ENCODE data around the gene SETD7.

The SETD7 gene

GRCh38 chr4:139568206-139568955 is 12.4 kb upstream of the SETD7 start:
- DNase-seq = no peak

GRCh38 chr4:139567159-139567870 is 11.3 kb upstream of the SETD7 start:
- no peak for DNase-seq

DNA sequence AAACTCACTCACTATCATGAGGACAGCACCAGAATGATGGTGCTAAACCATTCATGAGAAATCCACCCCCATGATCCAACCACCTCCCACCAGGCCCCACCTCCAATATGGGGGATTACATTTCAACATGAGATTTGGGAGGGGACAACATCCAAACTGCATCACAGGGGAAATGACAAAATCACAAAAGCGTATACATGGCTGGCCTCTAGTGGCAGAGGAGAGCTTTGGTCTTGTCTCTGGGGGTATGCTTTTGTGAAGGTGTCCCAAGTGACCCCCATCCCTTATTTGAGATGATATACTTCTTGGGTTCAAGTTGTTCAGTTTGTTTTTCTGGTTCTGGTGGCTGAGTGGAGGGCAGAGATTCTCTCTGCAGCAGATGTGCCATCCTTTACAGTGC is 8.5 kb upstream of the SETD7 start:
- no peak for DNase-seq

- DNase-seq = no peak
Observed at GRCh38 chr4:139563515-139563914, 7.5 kb upstream of the SETD7 start.

DNA sequence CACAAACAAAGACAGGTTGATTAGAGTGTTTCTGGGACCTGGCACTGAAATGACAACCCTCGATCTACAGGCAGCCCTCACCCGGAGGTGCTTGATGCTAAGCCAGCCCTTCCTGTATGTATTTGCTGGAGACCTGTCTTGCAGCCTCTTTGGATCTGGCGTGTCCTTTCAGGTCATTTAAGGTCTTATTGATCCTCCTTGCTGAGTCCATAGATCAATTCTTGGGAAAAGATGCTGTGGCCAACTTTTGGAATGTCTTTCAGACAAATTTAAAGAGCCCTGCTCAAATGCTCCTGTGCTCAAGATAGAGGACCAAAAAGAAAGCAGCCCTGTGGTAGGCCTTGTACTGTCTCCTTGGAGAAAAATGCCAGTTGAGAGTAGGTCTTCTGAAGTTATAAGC is 6.8 kb upstream of the SETD7 start:
- no peak for DNase-seq

DNA sequence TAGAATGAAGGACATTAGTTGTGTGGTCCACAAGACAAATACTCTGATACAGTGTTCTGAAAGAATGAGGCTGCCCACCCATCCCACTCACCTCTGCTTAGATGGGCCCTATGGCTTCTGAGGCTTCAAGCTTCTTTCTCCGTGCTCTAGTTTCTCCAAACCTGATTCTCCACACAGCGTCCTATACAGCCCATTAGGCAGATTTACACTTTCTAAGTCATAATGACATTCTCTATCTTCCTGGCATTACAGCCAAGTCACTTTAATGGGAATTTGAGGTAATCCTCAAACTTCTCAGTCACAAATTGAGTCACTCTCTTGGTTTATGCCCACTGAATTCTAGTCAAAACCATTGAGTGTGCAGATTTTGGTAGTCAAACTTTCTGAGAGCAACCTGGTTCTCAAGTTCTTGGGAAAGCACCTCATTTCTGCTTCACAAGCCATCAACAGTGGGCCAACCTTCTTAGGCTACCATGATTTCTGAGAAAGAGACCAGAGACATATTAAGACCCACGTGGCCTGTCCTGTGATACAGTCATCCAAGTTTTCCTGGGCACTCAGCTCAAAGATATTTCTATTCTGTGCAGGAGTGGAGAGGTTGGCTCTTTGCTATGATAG is 6.2 kb upstream of the SETD7 start:
- DNase-seq = no peak

- no peak for DNase-seq
Observed at GRCh38 chr4:139560406-139561104, 4.5 kb upstream of the SETD7 start.

DNA sequence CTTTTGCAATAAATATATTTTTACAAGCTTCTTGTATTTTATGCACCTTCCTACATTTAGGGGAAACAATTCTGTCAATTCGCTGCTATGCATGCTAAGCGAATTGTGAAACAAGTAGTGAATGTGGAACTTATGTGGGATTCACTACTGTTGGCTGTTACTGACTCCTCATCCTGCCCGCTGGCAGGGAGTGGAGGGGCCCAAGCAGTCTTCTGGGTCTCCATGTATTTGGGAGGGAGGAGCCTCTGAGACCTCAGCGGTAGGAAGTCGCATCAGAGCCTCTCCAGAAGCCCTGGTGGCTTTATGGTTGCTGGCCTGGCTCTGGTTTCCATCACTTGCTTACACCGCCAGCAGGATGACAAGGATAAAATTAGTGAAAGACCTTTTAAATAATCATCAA is 3.7 kb upstream of the SETD7 start:
- DNase-seq = no peak

GRCh38 chr4:139559089-139559479 is 3.1 kb upstream of the SETD7 start:
- no peak for DNase-seq

- DNase-seq = no peak
Observed at GRCh38 chr4:139558235-139559088, 2.4 kb upstream of the SETD7 start.

DNA sequence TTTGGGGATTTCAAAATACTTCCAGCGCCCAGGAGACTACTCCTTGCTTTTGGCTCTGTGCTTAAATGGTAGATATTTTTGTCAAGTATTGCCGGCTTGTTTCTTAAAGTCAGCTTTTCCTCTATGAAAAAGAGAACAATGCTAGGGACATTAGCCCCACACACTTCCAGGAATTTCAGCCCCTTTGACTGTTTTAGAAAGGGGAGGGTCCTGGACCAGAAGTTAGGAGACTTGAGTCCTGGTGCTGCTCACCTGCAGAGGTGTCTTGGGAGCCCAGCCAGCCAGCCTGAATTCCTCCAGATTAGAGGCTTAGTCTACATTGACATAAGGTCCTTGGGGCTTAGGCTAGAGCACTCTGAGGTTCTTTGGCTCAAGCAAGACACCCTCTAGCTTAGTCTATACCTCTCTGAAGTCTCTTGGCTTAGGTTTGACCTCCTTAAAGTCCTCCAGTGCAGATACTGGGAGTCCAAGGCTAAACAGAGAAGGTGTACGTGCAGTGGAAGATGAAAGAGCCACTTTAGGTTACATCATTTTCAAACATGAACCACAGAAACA is 1.6 kb upstream of the SETD7 start:
- no peak for DNase-seq

GRCh38 chr4:139556724-139557555 is 921 bp upstream of the SETD7 start:
- peak; percentile 68 for DNase-seq

DNA sequence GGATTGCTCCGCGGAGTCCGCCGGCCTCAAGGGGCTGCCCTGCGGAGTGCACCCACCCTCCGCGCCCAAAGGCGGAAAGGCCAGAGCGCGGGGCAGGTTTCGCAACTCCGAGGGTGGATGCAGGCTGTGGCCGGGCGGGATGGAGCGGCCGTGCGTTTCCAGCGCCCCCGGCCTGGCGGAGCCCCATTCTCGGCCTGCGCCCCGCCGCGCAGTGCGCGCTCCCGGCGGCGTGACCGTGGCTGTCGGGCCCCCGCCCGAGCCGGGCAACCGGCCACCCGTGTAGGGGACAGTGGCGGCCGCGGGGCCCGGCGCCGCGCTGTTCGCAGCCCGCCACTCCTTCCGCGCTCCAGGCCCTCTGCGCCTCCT is 331 bp downstream of the SETD7 start:
- no peak for DNase-seq

- DNase-seq = peak; percentile 64
Observed at GRCh38 chr4:139554893-139555704, 920 bp downstream of the SETD7 start.

DNA sequence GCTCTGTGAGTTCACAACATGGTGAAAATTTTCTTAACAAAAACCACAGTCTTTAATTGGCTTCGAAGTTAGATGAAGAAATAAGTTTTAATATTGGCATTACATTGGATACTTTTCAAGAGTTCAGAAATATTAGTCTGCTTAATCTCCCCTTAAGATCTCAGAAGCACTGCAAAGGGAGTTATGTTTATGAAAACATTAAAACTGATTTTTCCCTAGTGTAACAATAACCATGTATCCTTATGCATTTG is 1.5 kb downstream of the SETD7 start:
- DNase-seq = no peak

GRCh38 chr4:139553751-139554641 is 2.0 kb downstream of the SETD7 start:
- DNase-seq = no peak

GRCh38 chr4:139552517-139553307 is 3.3 kb downstream of the SETD7 start:
- no peak for DNase-seq

DNA sequence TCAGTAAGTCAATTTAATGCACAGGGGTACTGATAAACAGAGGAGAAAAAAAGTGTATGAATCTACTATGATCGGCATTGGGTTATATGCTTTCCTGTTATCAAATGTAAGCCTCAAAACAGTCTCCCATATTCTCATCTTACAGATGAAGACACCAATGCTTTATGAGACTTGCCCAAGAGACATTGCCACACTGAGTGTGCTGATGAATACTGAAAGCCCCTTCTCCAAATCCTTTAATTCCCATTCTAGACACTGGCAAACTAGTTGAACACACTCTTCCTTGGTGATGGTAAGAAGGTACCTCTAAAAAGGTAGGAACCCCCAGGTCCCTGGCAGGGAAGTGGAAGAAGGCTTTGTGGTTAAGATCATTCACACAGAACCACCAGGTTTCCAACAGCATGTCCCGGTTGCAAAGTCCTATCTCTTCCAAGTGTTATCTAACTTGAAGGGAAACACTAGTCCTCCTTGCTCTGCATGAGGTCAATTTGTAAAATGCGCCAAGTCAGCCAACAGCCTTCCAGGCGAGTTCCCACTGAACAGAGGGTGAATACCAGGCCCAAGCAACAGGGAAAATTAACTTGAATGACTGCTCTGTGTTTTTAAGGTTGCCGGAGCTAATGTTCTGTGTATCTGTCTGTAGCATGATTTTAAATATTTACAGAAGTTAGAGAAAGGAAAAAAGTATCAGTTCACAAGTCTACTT is 5.1 kb downstream of the SETD7 start:
- DNase-seq = no peak
